ENCODE measurements around the gene GJA4. TPM values are rescaled to one million over a fixed set of nuclear protein-coding genes. Genes with fewer than 3 reads are reported as not detected.

Gene GJA4
- total RNA-seq, 4 donors from 2014 or later, result 14.4 to 41.4 (median 27.7) TPM

DNA sequence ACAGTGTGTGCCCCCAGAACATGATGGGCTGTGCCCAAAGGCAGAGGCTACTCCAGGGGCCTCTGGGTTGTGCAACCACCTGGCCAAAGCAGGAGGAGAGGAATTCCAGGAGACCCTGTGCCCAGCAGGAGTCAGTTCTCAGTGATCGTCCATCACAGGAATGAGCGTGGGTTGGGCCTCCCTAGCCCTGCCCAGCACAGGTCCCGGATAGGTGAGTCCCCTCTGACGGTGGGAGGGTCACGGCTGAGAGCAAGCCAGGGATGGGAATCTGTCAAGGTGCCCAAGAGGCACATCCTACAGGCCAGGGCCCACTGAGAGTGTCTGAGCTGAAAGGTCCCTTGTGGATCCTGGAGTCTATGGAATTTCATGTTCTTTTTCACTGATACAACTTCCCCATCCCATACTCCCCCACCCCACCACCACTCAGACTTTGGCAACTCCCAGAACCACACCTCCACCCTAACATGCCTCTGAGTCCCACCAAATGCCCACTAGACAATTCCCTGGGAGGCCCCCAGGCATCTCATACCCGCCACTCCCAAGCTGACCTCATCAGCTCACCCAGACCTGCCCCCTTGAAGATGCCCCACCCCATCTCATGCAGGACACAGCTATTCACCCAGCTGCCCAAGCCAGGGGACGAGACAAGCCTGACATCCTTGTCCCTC, 30.2 kb upstream of the GJA4 start:
- no peak for DNase-seq
- TF ChIP-seq POLR2A (IDR thresholded peaks at IDR 0.05), result no peak
- TF ChIP-seq, protein P1, sequence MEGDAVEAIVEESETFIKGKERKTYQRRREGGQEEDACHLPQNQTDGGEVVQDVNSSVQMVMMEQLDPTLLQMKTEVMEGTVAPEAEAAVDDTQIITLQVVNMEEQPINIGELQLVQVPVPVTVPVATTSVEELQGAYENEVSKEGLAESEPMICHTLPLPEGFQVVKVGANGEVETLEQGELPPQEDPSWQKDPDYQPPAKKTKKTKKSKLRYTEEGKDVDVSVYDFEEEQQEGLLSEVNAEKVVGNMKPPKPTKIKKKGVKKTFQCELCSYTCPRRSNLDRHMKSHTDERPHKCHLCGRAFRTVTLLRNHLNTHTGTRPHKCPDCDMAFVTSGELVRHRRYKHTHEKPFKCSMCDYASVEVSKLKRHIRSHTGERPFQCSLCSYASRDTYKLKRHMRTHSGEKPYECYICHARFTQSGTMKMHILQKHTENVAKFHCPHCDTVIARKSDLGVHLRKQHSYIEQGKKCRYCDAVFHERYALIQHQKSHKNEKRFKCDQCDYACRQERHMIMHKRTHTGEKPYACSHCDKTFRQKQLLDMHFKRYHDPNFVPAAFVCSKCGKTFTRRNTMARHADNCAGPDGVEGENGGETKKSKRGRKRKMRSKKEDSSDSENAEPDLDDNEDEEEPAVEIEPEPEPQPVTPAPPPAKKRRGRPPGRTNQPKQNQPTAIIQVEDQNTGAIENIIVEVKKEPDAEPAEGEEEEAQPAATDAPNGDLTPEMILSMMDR (IDR thresholded peaks at IDR 0.05 in 4 of 5, conservative IDR thresholded peaks at IDR 0.05 in 1 of 5), result no peak
- Histone ChIP-seq H3K27ac (no peak overlapping the region), H3K36me3 (no peaks in the 10 kb centered on the region), H3K27me3 (no peaks in the 10 kb centered on the region), H3K4me1 (no peaks in the 10 kb centered on the region), H3K9me3 (no peaks in the 10 kb centered on the region), H3K4me3 (no peak overlapping the region)
- in situ Hi-C loops (cut with MboI; ENCODE audit: low sequenced_read_pairs in 4 of 4) (no loop called here), intact Hi-C loops (cut with DNase I; ENCODE audit: low total_unique reads) (no loop called here)
- ATAC-seq, result no peak

DNA sequence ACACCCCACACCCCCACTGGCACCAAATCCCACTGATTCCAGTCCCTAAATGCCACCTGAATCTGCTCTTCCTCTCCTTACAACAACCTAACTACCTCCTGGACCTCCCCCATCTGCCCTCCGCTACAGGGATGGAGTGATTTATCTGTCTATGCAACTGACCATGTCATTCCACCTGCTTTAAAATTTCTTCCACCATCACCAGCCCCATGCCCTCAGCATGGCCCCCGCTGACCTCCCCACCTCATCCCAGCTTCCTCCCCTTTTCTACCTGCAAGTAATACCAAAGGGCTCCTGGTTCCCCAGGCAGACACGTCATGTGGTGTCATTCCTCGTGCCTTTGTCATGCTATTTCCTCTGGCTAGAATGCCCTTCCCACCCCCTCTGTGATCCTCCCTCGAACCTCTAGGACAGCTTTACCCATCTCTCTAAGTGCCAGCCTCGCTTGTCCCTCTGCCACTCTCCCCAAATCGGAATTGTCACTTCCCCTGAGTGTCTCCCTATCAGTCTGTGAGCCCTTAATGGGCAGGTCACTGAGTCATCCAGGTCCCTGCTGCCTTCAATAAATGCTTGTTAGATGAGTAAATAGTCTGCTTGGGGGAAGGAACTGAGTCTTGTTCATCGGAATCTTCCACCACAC, 29.5 kb upstream of the GJA4 start:
- H3K27ac ChIP-seq, result no peak overlapping the region
- H3K9me3 ChIP-seq, result no peaks in the 10 kb centered on the region
- ATAC-seq (no peak), DNase-seq (no peak)
- H3K4me3 ChIP-seq, result no peak overlapping the region
- TF ChIP-seq, protein P1 (IDR thresholded peaks at IDR 0.05 in 4 of 5, conservative IDR thresholded peaks at IDR 0.05 in 1 of 5), result no peak
- no peak for TF ChIP-seq POLR2A (IDR thresholded peaks at IDR 0.05)
- H3K4me1 ChIP-seq, result no peaks in the 10 kb centered on the region
- in situ Hi-C loops (cut with MboI; ENCODE audit: low sequenced_read_pairs in 4 of 4), result no loop called here
- H3K27me3 ChIP-seq, result no peaks in the 10 kb centered on the region
- no peaks in the 10 kb centered on the region for H3K36me3 ChIP-seq
- intact Hi-C loops (cut with DNase I; ENCODE audit: low total_unique reads), result no loop called here

DNA sequence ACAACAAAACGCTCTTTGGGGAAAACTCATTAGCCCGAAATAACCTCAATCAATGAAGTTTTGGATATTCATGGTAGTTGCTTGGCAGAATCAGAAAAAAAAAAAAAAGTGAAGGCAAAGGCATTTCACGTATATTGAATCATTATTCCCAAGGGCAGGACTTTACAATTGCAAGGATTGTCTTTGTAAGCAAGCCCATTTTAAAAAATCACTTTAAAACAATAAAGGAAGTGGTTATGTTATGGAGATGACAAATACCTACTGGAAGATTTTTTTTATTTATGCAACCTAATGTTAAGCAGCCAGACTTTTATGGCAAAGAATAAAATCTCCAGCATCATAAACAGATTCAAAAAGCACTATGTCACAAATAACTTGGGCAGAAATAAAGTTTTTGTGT, 23.9 kb upstream of the GJA4 start:
- Histone ChIP-seq H3K27ac (no peak overlapping the region), H3K9me3 (no peaks in the 10 kb centered on the region), H3K4me1 (no peaks in the 10 kb centered on the region), H3K4me3 (no peak overlapping the region), H3K36me3 (no peaks in the 10 kb centered on the region), H3K27me3 (no peaks in the 10 kb centered on the region)
- ATAC-seq (no peak), DNase-seq (no peak)
- intact Hi-C loops (cut with DNase I; ENCODE audit: low total_unique reads) (no loop called here), in situ Hi-C loops (cut with MboI; ENCODE audit: low sequenced_read_pairs in 4 of 4) (no loop called here)
- TF ChIP-seq, protein P1 (IDR thresholded peaks at IDR 0.05 in 4 of 5, conservative IDR thresholded peaks at IDR 0.05 in 1 of 5), result no peak
- no peak for TF ChIP-seq POLR2A (IDR thresholded peaks at IDR 0.05)

DNA sequence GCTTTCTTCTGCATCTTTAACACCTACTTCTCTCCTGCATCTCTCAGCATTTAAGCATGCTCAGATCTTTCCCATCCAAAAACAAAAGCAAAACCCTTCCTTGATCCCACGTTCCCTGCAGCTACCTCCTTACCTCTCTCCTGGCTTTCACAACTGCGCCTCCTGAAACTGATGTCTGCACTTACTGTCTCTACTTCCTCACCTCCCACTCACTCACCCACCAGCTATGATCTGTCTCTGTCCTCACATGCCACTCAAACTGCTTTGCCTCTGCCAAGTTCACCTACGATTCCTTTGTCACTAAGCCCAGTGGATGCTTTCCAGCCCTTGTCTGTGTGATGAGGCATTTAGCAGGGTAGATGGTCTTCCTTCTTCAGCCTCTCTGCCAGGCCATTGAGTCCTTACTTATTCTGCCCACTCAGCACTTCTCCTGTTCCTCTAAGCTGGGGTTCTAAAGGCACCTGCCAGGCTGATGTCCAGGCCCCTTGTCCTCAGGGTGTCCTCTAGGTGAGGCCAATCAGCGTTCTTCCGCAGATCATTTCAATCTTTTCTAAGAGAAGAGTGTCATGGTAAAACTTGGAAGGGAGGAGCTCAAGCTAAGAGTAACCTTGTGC, 21.8 kb upstream of the GJA4 start:
- TF ChIP-seq, protein P1 (IDR thresholded peaks at IDR 0.05 in 4 of 5, conservative IDR thresholded peaks at IDR 0.05 in 1 of 5), result no peak
- no peak for TF ChIP-seq POLR2A (IDR thresholded peaks at IDR 0.05)
- in situ Hi-C loops (cut with MboI; ENCODE audit: low sequenced_read_pairs in 4 of 4), result no loop called here
- Histone ChIP-seq H3K36me3 (no peaks in the 10 kb centered on the region), H3K4me1 (no peaks in the 10 kb centered on the region), H3K4me3 (no peak overlapping the region), H3K9me3 (no peaks in the 10 kb centered on the region), H3K27ac (no peak overlapping the region), H3K27me3 (no peaks in the 10 kb centered on the region)
- intact Hi-C loops (cut with DNase I; ENCODE audit: low total_unique reads), result no loop called here
- no peak for DNase-seq
- ATAC-seq, result no peak

All from gastrocnemius medialis (tissue), 4 donors.